Left ventricle myocardium inferior (tissue), 1 donor: ENCODE results near the gene ZNF438. TPM values are rescaled to one million over a fixed set of nuclear protein-coding genes. Genes with fewer than 3 reads are reported as not detected.

Experiments
- DNase-seq: peaks from one replicate; pipeline ENCODE4 v3.0.0-alpha.2; 2020
- H3K27ac ChIP-seq: fragments of 200-600 bp; replicated peaks from 2 replicates; pipeline ENCODE4 v1.8.0; 2021
- H3K27me3 ChIP-seq: fragments of 200-600 bp; 2 replicates; pipeline ENCODE4 v1.8.0; 2021; ENCODE audit warnings: low read depth
- H3K36me3 ChIP-seq: fragments of 200-600 bp; 2 replicates; pipeline ENCODE4 v1.8.0; 2021
- H3K4me1 ChIP-seq: fragments of 200-600 bp; 2 replicates; pipeline ENCODE4 v1.8.0; 2021
- H3K4me3 ChIP-seq: fragments of 200-600 bp; 2 replicates; pipeline ENCODE4 v1.8.0; 2021; ENCODE audit warnings: mild to moderate bottlenecking, moderate library complexity
- H3K9me3 ChIP-seq: fragments of 200-600 bp; replicated peaks from 2 replicates; pipeline ENCODE4 v1.8.0; 2021
- CTCF ChIP-seq: fragments of 200-600 bp; IDR thresholded peaks from 2 replicates; pipeline ENCODE4 v1.8.0; 2021; ENCODE audit warnings: antibody characterized with exemption, mild to moderate bottlenecking, borderline replicate concordance
- intact Hi-C: fragments of 100-400 bp; cut with micrococcal nuclease; formaldehyde crosslinking; loops from one replicate; pipeline ENCODE4 v1.11.0; 2022
- total RNA-seq: library from RNA; stranded (reverse); fragmentation: NEBNext Ultra II Directional; extraction: Animal tissue kit (Norgen Biotek cat#: 25700); gene quantifications from one replicate; pipeline ENCODE4 v1.2.1, GENCODE V29; 2021
- donor health status: DM: no; HTN: yes; CAD: no; lungs with severe emphysema.

ZNF438 gene
- total RNA-seq, 1 donor from 2014 or later = 13.2 TPM

GRCh38 chr10:30834651-30835050 lies 197.0 kb downstream of the ZNF438 start:
- intact Hi-C loops = no loop called here
- H3K9me3 ChIP-seq = no peaks in the 10 kb centered on the region
- no peak for DNase-seq
- peaks cover 3% of the 10 kb centered on the region for H3K4me1 ChIP-seq
- no peak overlapping the region for H3K4me3 ChIP-seq
- H3K36me3 ChIP-seq = no peaks in the 10 kb centered on the region
- TF ChIP-seq CTCF = no peak
- no peak overlapping the region for H3K27ac ChIP-seq
- H3K27me3 ChIP-seq = no peaks in the 10 kb centered on the region

- no peak for TF ChIP-seq CTCF
- no peak for DNase-seq
- no peaks in the 10 kb centered on the region for H3K36me3 ChIP-seq
- H3K27me3 ChIP-seq = no peaks in the 10 kb centered on the region
- intact Hi-C loops = no loop called here
- H3K4me1 ChIP-seq = no peaks in the 10 kb centered on the region
- H3K9me3 ChIP-seq = no peaks in the 10 kb centered on the region
- no peak overlapping the region for H3K27ac ChIP-seq
- H3K4me3 ChIP-seq = no peak overlapping the region
These were observed 197.5 kb downstream of the ZNF438 start for GRCh38 chr10:30834153-30834552.

DNA sequence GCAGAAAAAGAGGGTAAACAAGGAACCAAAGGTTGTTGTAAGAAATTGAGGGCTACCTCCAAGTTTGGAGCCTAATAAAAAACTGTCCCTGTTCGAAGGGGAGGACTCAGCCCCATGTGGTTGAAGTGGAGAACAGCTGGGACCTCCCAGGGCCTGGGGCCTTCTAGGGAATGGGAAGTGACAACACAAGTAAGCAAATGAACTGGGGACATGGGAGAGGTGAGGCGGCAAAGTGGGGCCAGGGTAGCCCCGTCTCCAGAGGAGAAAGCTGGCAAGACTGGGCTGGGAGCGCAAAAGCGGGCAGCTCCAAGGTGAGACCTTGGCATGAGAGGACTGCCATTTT lies 198.1 kb downstream of the ZNF438 start:
- no peaks in the 10 kb centered on the region for H3K27me3 ChIP-seq
- intact Hi-C loops = no loop called here
- no peak overlapping the region for H3K4me3 ChIP-seq
- no peak overlapping the region for H3K27ac ChIP-seq
- DNase-seq = no peak
- no peaks in the 10 kb centered on the region for H3K9me3 ChIP-seq
- no peaks in the 10 kb centered on the region for H3K36me3 ChIP-seq
- TF ChIP-seq CTCF = no peak
- H3K4me1 ChIP-seq = peaks cover 4% of the 10 kb centered on the region

DNA sequence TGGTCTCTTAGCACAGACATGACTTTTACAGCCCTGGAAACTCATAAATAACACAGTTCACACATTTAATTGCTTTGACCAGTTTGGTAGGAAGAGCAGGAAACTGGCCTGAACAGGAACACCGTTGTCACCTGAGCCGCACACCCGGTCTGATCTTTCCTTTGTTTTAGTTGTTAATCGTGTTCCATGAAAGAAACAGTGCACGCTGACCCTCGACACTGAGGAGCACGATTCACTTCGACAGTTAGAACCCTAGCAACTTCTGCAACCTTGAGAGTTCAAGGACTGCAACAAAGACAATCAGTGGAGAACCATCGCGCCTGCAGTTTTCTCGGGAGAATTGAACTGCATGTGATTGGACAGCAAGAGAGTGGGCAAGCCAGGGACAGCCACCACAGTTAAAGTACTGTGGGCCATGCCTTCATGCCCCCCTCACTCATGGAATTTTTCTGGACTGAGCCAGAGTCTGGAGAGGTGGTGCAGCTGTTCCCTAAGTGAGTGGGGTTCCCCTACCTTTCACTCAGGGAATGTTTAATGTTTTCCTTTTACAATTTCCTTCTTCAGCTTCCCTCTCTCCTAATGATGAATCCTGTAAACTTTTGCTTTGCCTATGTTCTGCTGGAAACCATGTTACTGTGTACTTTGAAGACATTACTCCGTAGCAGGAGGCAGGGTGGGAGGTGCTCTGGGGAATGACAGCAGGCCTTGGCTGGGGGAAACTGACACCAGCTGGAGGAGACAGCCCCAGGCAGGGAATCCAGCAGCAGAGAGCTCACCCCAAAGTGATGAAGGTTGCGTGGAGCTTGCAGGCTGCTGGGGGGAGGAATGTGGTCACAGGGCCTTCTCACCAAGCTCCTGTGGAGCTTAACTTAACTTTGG lies 198.7 kb downstream of the ZNF438 start:
- Histone ChIP-seq H3K36me3 (no peaks in the 10 kb centered on the region), H3K27me3 (no peaks in the 10 kb centered on the region), H3K4me3 (no peak overlapping the region), H3K4me1 (peaks cover 10% of the 10 kb centered on the region), H3K27ac (no peak overlapping the region), H3K9me3 (no peaks in the 10 kb centered on the region)
- no peak for TF ChIP-seq CTCF
- no peak for DNase-seq
- intact Hi-C loops = no loop called here

DNA sequence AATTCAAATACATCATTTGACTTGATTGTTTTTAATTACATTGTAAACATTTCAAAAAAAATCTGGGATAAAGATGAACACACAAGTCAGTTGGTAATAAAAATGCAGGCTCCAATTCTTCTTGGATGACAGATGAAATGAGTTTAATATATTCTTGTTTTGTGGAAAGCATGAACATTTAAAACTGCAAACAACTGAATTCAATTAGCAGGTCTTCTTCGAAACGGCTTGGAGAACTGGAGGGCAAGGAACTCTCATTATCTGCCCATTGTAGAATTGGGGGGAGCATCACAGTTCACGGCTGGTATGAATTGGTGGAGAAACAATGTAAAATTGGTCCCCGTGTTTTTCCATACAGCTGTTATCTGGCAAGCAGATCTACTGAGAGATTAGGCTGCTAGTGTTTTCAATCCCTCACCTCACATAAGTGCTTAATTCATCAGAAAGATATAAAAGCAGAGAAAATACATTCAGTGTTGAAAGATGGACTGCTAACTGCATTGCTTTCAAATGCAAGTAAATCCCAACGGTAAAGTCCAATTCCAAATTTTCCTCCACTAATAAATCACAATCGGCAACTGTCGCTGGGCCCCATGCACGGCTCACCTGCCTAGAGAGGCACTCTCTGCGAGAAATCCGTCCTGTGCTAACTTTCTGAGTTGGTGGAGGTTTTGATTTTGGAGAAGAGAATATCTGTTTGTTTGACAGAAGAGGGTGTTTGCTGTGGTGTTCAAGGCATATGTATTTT lies 199.5 kb downstream of the ZNF438 start:
- DNase-seq = no peak
- Histone ChIP-seq H3K4me1 (peaks cover 18% of the 10 kb centered on the region), H3K9me3 (no peaks in the 10 kb centered on the region), H3K27me3 (no peaks in the 10 kb centered on the region), H3K27ac (no peak overlapping the region), H3K36me3 (no peaks in the 10 kb centered on the region), H3K4me3 (no peak overlapping the region)
- intact Hi-C loops = no loop called here
- TF ChIP-seq CTCF = no peak
